ENCODE data around the gene MAP2K4. TPM values are rescaled to one million over a fixed set of nuclear protein-coding genes. Genes with fewer than 3 reads are reported as not detected.

Gene MAP2K4
- total RNA-seq, 1 donor from 2014 or later, result 61.9 TPM

GRCh38 chr17:12070561-12070960 is 49.9 kb downstream of the MAP2K4 start:
- H4K20me1 ChIP-seq (ENCODE audit: low read depth), result peaks cover 39% of the 10 kb centered on the region
- no peak overlapping the region for H3K27ac ChIP-seq
- H3K4me3 ChIP-seq, result no peak overlapping the region
- H3K9me3 ChIP-seq (ENCODE audit: low read depth), result no peaks in the 10 kb centered on the region
- no peak overlapping the region for H2AFZ ChIP-seq (replicated peaks)
- peaks cover 58% of the 10 kb centered on the region for H3K79me2 ChIP-seq (ENCODE audit: low read depth)
- TF ChIP-seq EZH2 (IDR thresholded peaks at IDR 0.05) (no peak), EZH2phosphoT487 (IDR thresholded peaks at IDR 0.05) (no peak), CTCF (IDR thresholded peaks at IDR 0.05) (no peak)
- H3F3A ChIP-seq (ENCODE audit: low read depth), result peaks cover 9% of the 10 kb centered on the region
- Mint-ChIP-seq H3K4me3 (no peak overlapping the region), H3K9me3 (peaks cover 8% of the 10 kb centered on the region), H3K27ac (no peak overlapping the region), H3K4me1 (peaks cover 4% of the 10 kb centered on the region), H3K36me3 (peaks cover 40% of the 10 kb centered on the region), H3K27me3 (ENCODE audit: insufficient read depth, low read depth) (no peaks in the 10 kb centered on the region)
- H3K4me2 ChIP-seq, result no peak overlapping the region
- no peaks in the 10 kb centered on the region for H3K27me3 ChIP-seq
- no peak overlapping the region for H3K9ac ChIP-seq
- peaks cover 4% of the 10 kb centered on the region for H3K36me3 ChIP-seq
- no peak for DNase-seq (ENCODE audit: low spot score)
- peaks cover 11% of the 10 kb centered on the region for H3K4me1 ChIP-seq

- peaks cover 42% of the 10 kb centered on the region for H4K20me1 ChIP-seq (ENCODE audit: low read depth)
- H3K27me3 Mint-ChIP-seq (ENCODE audit: insufficient read depth, low read depth), result no peaks in the 10 kb centered on the region
Observed at GRCh38 chr17:12074346-12074745, 53.7 kb downstream of the MAP2K4 start.

GRCh38 chr17:12077773-12078172 is 57.1 kb downstream of the MAP2K4 start:
- Histone ChIP-seq H3K79me2 (ENCODE audit: low read depth) (peaks cover 71% of the 10 kb centered on the region), H3K27ac (no peak overlapping the region), H3K4me1 (peaks cover 11% of the 10 kb centered on the region), H3K4me3 (no peak overlapping the region), H3K36me3 (peaks cover 7% of the 10 kb centered on the region), H3K9ac (no peak overlapping the region), H3K27me3 (no peaks in the 10 kb centered on the region), H2AFZ (replicated peaks) (no peak overlapping the region), H3K4me2 (no peak overlapping the region), H3K9me3 (ENCODE audit: low read depth) (no peaks in the 10 kb centered on the region), H3F3A (ENCODE audit: low read depth) (peaks cover 9% of the 10 kb centered on the region), H4K20me1 (ENCODE audit: low read depth) (peaks cover 31% of the 10 kb centered on the region)
- no peak overlapping the region for H3K4me3 Mint-ChIP-seq
- TF ChIP-seq CTCF (IDR thresholded peaks at IDR 0.05) (no peak), EZH2phosphoT487 (IDR thresholded peaks at IDR 0.05) (no peak), EZH2 (IDR thresholded peaks at IDR 0.05) (no peak)
- H3K27me3 Mint-ChIP-seq (ENCODE audit: insufficient read depth, low read depth), result no peaks in the 10 kb centered on the region
- no peak for DNase-seq (ENCODE audit: low spot score)
- H3K4me1 Mint-ChIP-seq, result peaks cover 4% of the 10 kb centered on the region
- H3K9me3 Mint-ChIP-seq, result peaks cover 8% of the 10 kb centered on the region
- no peak overlapping the region for H3K27ac Mint-ChIP-seq
- peaks cover 50% of the 10 kb centered on the region for H3K36me3 Mint-ChIP-seq

More at GRCh38 chr17:12074346-12074745, 53.7 kb downstream of the MAP2K4 start:
- Histone ChIP-seq H3K9ac (no peak overlapping the region), H3F3A (ENCODE audit: low read depth) (peaks cover 9% of the 10 kb centered on the region), H3K27me3 (no peaks in the 10 kb centered on the region), H3K4me2 (no peak overlapping the region), H3K4me3 (no peak overlapping the region), H3K4me1 (peaks cover 11% of the 10 kb centered on the region), H2AFZ (replicated peaks) (no peak overlapping the region), H3K79me2 (ENCODE audit: low read depth) (peaks cover 73% of the 10 kb centered on the region), H3K27ac (no peak overlapping the region), H3K36me3 (peaks cover 4% of the 10 kb centered on the region), H3K9me3 (ENCODE audit: low read depth) (no peaks in the 10 kb centered on the region)
- Mint-ChIP-seq H3K9me3 (peaks cover 8% of the 10 kb centered on the region), H3K4me1 (peaks cover 4% of the 10 kb centered on the region), H3K4me3 (no peak overlapping the region), H3K36me3 (peaks cover 48% of the 10 kb centered on the region), H3K27ac (no peak overlapping the region)
- peak; percentile 67 for DNase-seq (ENCODE audit: low spot score)
- TF ChIP-seq EZH2 (IDR thresholded peaks at IDR 0.05), result no peak
- TF ChIP-seq EZH2phosphoT487 (IDR thresholded peaks at IDR 0.05), result peak; percentile 61

GRCh38 chr17:12078791-12079190 is 58.1 kb downstream of the MAP2K4 start:
- H3K79me2 ChIP-seq (ENCODE audit: low read depth), result peaks cover 71% of the 10 kb centered on the region
- Mint-ChIP-seq H3K4me1 (peaks cover 4% of the 10 kb centered on the region), H3K9me3 (peaks cover 3% of the 10 kb centered on the region), H3K36me3 (peaks cover 41% of the 10 kb centered on the region), H3K27ac (no peak overlapping the region), H3K4me3 (no peak overlapping the region), H3K27me3 (ENCODE audit: insufficient read depth, low read depth) (no peaks in the 10 kb centered on the region)
- no peaks in the 10 kb centered on the region for H3K9me3 ChIP-seq (ENCODE audit: low read depth)
- H3K9ac ChIP-seq, result no peak overlapping the region
- H3K4me1 ChIP-seq, result peaks cover 11% of the 10 kb centered on the region
- no peak for DNase-seq (ENCODE audit: low spot score)
- H3K4me3 ChIP-seq, result no peak overlapping the region
- H3K27ac ChIP-seq, result no peak overlapping the region
- no peaks in the 10 kb centered on the region for H3K27me3 ChIP-seq
- H4K20me1 ChIP-seq (ENCODE audit: low read depth), result peaks cover 28% of the 10 kb centered on the region
- H3F3A ChIP-seq (ENCODE audit: low read depth), result peaks cover 9% of the 10 kb centered on the region
- H2AFZ ChIP-seq (replicated peaks), result no peak overlapping the region
- no peak overlapping the region for H3K4me2 ChIP-seq
- peaks cover 7% of the 10 kb centered on the region for H3K36me3 ChIP-seq
- no peak for TF ChIP-seq EZH2 (IDR thresholded peaks at IDR 0.05)
- no peak for TF ChIP-seq EZH2phosphoT487 (IDR thresholded peaks at IDR 0.05)
- TF ChIP-seq CTCF (IDR thresholded peaks at IDR 0.05), result no peak
